ENCODE results near the gene CAPN11. TPM values are rescaled to one million over a fixed set of nuclear protein-coding genes. Genes with fewer than 3 reads are reported as not detected.

The CAPN11 gene
- total and polyA plus RNA-seq, 9 of the 15 experiments (the other 6 are each of a cell fraction or from before 2014, with no cell fraction given), result 0.03 to 0.61 (median 0.17) TPM; not detected in 1

DNA sequence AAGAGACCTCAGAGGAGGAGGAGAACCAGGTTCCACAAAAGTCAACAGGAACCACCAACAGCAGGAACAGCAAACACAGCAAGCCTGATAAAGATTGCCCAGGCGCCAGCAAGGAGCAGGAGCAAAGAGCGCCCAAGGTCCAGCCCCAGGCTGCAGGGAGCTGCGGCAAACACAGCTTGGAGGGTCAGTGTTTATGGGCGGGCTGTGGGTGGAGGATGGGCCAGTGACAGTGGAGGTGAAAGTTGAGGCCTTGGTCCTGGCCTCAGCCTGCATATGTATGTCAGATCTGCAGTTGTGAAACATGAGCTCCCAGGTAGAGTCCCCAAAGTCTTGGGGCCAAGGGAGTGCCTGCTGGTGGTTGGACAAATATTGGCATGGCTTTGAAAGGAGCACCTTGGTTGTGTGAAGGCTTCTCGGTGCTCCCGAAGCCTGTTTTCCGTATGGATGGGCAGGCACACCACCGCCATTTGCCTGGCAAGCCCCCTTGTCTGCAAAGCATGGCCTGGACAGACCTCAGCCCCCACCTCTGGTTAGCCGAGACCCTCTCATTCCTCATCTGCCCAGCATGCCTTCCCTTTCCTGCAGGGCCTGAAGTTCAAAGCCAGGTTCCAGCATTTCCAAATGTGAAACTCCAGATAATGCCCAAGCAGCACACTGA lies 2.0 kb upstream of the CAPN11 start:
- no peak for DNase-seq (ENCODE audit: extremely low read depth in 1 of 4, low spot score in 3 of 4)
- no peak overlapping the region for H3K4me3 ChIP-seq
- H3K9me3 ChIP-seq (replicated peaks; ENCODE audit: control insufficient read depth, insufficient read depth, low read depth, low read length), result no peaks in the 10 kb centered on the region
- H3K27me3 ChIP-seq (ENCODE audit: control insufficient read depth in 2 of 2, insufficient read depth in 2 of 2, low read length in 2 of 2), result no peaks in the 10 kb centered on the region
- no peaks in the 10 kb centered on the region for H3K79me2 ChIP-seq (ENCODE audit: control insufficient read depth, insufficient read depth, low read length)
- BruUV-seq (replicated peaks), result no TSS peak
- in situ Hi-C loops (cut with MboI), result no loop called here
- H3K4me2 ChIP-seq (ENCODE audit: insufficient read depth, low read length), result no peak overlapping the region
- no peak overlapping the region for H3K27ac ChIP-seq (ENCODE audit: extremely low read depth, low read depth, low read length)
- no peaks in the 10 kb centered on the region for H3K9me1 ChIP-seq (ENCODE audit: control insufficient read depth, insufficient read depth, low read length)
- WGBS (ENCODE audit: insufficient coverage, low coverage, missing lambda C conversion rate), result 62% methylated on average over 9 of the region's 9 CpGs
- H4K20me1 ChIP-seq (replicated peaks; ENCODE audit: control insufficient read depth, insufficient read depth, low read length), result 0 out of 2 replicates have a peak, but pooled peaks cover 3% of the 10 kb centered on the region
- no peak overlapping the region for H2AFZ ChIP-seq (ENCODE audit: low read depth, low read length)
- TF ChIP-seq CCAR2 (IDR thresholded peaks at IDR 0.05; ENCODE audit: low read depth, low read length) (no peak), CREM (IDR thresholded peaks at IDR 0.05; ENCODE audit: low read depth) (peak; percentile 12; the same call in 1 of the 2 replicates), KDM4B (IDR thresholded peaks at IDR 0.05; ENCODE audit: borderline replicate concordance in 2 of 2, low read depth in 1 of 2) (0 out of 4 replicates have a peak, but pooled peaks of 1 of the 2 experiments have one; percentile 36), CBFB (CRISPR knock-in tag; IDR thresholded peaks at IDR 0.05) (peak; percentile 59; the same call in 1 of the 2 replicates), POLR2G (IDR thresholded peaks at IDR 0.05; ENCODE audit: low read depth, low read length) (peak; percentile 47)
- TF ChIP-seq, protein P1, sequence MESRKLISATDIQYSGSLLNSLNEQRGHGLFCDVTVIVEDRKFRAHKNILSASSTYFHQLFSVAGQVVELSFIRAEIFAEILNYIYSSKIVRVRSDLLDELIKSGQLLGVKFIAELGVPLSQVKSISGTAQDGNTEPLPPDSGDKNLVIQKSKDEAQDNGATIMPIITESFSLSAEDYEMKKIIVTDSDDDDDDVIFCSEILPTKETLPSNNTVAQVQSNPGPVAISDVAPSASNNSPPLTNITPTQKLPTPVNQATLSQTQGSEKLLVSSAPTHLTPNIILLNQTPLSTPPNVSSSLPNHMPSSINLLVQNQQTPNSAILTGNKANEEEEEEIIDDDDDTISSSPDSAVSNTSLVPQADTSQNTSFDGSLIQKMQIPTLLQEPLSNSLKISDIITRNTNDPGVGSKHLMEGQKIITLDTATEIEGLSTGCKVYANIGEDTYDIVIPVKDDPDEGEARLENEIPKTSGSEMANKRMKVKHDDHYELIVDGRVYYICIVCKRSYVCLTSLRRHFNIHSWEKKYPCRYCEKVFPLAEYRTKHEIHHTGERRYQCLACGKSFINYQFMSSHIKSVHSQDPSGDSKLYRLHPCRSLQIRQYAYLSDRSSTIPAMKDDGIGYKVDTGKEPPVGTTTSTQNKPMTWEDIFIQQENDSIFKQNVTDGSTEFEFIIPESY (CRISPR knock-in tag; IDR thresholded peaks at IDR 0.05), result 0 out of 2 replicates have a peak, but pooled peaks have one; percentile 31
- H3K36me3 ChIP-seq (ENCODE audit: control insufficient read depth, insufficient read depth, low read length), result peaks cover 25% of the 10 kb centered on the region; the same call in 1 of the 3 replicates
- POLR2A ChIA-PET, result interaction anchor here (0.7 to 1.1 kb wide), 4 partner anchors 13 to 91 kb away, joined by 3 to 5 read pairs (median 4); partner anchors contain the start of gene HSP90AB1
- H3K9ac ChIP-seq (ENCODE audit: insufficient read depth in 1 of 2, low read depth in 2 of 2, low read length in 2 of 2), result peak overlapping the region in 1 of 2 experiments; percentile 79; a peak in 2 of 4 replicates
- peaks cover 3 to 26% of the 10 kb centered on the region in 2 experiments; a peak in 3 of 5 replicates for H3K4me1 ChIP-seq (replicated peaks in 1 of 2; ENCODE audit: control insufficient read depth in 2 of 2, insufficient read depth in 2 of 2, low read length in 2 of 2)
- peak; percentile 42 for FAIRE-seq
- intact Hi-C loops (cut with micrococcal nuclease), result no loop called here
- CTCF ChIA-PET (ENCODE audit: low intra/inter-chr PET ratio), result interaction anchor here (0.6 kb wide), 1 partner anchor 156 kb away, joined by 3 read pairs; the partner anchor contains the start of gene AARS2
- ATAC-seq, result peak; percentile 30

All from K562 (cell line).